HG03159 (cell line): ENCODE measurements around the gene SIK1.
"Not testable (repeated sequence)": the region's sequence is repeated elsewhere in the genome, so short reads cannot be mapped to it uniquely, and the experiment has no call there.

ENCODE experiments used
- ATAC-seq: cut with Tn5 transposase; IDR thresholded peaks from one replicate; pipeline ENCODE4 v1.9.1; 2021; ENCODE audit warnings: mild to moderate bottlenecking, moderate library complexity; ENCODE audit not compliant: unreplicated experiment

SIK1 gene

DNA sequence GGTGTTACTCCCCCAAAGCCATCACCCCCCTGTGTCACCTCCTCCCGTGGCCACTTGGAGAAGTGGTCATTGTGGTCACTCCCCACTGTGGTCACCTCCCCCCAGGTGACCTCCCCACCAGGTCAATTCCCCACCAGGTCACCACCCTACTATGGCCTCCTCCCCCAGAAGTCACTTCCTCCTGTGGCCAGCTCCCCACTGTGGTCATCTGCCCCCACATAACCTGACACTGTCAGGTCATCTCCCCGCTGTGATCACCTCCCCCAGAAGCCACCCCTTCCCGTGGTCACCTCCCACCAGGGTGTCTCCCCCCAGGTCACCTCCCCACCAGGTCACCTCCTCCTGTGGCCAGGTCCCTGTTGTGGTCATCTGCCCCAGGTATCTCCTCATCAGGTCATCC lies 28.9 kb downstream of the SIK1 start:
- ATAC-seq = not testable (repeated sequence)

DNA sequence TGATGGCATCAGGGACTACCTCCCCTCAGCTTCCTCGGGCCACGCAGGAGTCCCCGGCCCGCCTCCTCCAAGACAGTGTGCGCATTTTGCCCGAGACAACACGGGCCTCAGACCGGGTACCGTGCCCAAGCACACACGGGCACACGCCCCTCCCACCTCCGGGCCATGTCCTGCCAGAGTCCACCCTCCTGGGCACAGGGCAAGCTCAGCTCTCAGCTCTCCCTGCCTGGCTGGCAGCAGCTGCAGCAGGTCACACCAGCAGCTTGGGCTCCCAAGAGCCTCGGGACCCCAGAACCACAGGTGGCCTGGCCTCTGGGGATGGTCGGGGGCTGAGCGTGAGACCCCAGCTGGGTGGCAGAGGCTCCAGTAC lies 29.5 kb downstream of the SIK1 start:
- not testable (repeated sequence) for ATAC-seq

DNA sequence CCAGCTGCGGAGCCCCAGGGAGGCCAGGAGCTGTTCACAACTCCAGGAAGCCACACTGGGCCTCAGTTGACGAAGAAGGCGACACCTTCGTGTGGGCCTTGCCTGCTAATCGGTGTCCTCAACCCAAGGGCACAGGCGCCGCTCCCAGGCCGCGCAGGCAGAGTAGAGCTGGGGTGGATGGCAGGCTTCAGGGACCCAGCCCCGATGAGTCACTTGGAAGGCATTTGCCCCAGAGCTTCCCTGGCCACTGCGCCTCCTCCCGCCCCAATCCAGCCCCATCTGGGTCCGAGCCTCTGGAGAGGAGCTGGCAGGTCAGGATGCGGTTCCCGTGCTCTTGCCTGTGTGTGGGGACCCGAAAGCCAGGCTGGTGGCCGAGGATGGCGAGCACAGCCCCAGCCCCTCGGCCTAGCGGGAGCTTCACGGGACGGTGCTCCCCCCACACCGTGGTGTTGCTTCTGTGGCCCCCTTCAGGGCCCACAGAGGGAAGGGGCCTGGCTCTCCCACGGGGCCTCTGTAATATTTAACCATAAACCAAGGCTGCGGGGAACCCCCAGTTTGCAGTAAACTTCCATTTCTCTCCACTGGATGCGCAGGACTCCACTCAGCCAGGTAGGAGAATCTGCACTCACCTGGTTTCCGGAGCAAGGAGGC lies 30.0 kb downstream of the SIK1 start:
- not testable (repeated sequence) for ATAC-seq

DNA sequence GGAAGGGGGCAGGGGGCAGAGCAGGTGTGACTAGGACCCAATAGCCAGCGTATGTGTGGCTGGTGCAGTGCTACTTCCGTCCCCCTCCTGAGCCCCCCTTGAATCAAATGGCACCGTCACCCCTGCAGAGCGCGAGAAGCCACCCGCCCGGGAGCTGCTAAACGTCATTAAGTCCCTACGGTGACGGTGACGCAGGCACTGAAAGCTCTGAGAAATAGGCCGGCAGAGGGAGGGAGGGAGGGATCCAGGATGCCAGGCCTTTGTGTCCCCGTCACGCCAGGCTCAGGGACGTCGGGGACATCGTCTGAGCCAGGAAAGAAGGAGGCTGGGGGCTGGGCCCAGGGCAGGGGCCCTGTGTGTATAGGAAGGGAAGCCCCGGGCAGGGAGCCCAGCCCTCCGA lies 43.6 kb downstream of the SIK1 start:
- not testable (repeated sequence) for ATAC-seq

DNA sequence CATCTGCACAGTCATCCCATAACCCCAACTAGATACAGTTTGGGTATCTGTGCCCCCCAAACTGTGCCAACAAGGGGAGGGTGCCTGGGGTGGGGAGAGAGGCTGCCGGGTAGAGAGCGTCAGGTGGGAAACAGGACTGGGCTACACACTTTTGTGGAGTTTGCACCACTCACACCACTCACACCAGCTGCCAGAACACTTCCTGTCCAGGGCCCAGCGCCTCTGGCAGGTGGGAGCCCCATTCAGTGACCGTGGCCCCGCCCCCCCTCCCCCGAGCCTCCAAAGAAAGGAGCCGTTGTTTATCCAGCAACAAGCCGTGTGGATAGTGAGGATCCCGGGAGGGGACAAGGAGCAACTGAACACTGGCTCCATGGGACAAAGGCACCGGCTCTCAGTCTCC lies 44.0 kb downstream of the SIK1 start:
- ATAC-seq = not testable (repeated sequence)

GRCh38 chr21:43380852-43381533 lies 45.9 kb downstream of the SIK1 start:
- ATAC-seq = not testable (repeated sequence)

DNA sequence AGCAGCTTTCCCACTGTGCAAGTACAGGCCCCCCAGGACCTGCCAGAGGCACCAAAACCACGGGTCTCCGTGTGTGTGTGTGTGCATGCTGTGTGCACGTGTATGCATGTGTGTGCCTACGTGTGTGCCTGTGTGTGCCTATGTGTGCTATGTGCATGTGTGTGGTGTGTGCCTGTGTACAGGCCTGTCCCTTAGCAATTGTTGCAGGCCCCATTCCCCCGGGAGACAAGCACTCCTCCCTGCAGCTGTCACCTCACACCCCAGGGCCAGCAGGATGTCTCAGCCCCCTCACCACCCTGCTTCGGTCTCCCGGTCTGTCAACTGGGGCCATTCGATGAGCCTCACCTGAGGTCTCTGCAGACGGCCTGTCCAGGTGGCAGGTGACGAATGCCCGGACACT lies 46.6 kb downstream of the SIK1 start:
- ATAC-seq = not testable (repeated sequence)

DNA sequence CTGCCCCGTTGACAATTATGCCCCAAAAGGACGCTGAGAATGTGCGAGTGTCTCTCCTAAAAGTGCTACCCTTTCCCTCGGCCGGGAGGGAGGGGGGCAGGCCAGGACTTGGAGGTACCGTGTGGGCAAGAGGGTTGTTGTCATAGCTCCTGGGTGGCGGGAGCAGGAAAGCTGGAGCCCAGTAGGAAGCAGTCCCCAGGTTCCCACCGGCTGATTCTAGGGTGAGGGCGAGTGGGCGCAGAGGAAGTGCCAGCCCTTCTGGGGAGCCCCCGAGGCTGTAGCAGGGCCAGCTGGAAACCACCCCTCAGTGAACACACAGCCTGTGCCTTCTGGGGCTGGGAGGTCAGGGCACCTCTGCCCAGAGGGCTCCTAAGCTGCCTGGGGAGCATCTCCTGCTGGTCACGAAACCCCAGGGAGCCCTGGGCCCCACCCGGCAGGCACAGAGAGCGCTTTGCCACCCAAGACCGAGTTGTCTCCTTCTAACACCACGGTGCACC lies 47.3 kb downstream of the SIK1 start:
- ATAC-seq = not testable (repeated sequence)

DNA sequence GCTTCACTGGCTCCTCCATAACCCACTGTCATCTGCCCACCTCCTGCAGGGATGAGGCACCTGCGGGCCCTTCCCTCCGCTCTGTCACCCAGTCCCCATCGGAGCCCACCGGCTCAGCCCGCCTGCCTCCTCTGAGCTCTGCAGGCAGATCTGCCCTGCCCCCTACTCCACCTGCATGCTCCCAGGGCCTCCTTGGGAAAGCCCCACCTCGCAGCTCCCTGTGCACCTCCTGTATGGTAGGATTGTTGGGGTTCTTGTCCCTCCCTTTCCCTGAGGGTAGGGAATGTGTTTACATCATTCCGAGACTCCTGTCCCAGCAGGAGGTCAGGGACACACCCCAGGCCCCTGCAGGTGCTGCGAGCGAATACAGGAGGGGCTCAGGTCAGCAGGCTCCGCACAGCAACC lies 50.5 kb downstream of the SIK1 start:
- ATAC-seq = no peak

DNA sequence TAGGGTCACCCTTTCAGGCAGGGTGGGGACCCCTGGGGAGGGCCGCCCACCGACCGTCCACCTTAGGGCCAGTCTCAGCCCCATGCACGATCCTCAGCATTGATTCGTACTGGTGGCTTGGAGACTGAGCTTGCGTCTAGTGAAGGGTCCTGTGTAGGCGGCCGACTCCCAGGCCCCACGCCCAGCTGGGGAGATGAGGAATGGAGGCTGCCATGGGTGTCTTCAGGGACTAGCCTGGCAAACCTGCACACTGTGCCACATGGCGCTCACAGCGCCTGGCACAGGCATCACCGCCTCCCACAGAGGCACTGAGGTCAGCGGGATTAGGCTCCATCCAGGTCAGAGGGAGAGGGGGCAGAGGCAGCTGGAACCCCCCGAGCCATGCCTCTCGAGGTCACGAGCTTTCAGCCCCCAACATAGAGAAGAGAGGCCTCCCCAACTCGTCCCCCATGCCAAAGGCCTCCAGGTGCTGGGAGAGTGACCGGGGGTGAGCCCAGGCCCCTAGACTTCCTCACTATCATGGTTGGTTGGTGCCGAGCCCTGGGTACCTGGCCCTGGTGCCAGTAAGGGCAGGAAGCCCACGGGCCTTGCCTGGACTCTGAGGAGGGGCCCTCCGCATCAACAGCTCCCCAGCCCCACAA lies 51.0 kb downstream of the SIK1 start:
- ATAC-seq = no peak

DNA sequence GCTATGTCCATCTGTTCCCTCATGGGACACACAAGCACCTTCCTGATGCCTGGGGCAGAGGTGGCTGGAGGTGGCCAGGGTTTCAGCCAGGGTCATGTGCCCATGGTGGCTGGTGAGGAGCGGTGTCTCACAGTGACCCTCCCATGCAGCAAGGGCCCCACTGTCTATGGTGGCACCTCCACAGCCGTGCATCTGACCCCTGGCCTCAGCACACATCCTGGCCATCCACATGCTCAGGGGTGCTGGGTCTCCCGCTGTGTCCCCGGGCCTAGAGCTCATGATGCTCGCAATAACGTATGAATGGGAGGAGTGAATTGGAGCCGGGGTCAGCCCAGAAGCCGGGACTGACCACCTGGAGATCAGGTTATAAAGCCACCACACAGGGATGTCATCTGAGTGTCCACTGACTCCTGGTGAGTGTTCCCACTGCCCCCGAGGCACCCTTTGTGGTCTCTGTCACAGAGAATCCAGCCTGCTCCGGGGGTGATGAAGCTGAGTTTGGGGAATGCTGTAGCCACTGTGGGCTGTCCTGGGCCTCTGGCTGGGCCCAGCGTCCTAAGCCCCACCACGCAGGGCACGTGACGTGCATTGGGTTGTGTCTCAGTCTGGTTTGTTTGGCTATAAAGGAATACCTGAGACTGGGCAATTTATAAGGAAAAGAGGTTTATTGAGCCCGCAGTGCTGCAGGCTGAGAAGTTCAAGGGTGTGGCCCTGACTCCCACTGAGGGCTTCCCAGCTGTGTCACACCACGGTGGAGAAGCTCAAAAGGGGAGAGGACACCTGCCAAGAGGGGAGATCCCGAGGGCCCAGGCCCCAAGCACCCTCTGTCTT lies 51.7 kb downstream of the SIK1 start:
- no peak for ATAC-seq

DNA sequence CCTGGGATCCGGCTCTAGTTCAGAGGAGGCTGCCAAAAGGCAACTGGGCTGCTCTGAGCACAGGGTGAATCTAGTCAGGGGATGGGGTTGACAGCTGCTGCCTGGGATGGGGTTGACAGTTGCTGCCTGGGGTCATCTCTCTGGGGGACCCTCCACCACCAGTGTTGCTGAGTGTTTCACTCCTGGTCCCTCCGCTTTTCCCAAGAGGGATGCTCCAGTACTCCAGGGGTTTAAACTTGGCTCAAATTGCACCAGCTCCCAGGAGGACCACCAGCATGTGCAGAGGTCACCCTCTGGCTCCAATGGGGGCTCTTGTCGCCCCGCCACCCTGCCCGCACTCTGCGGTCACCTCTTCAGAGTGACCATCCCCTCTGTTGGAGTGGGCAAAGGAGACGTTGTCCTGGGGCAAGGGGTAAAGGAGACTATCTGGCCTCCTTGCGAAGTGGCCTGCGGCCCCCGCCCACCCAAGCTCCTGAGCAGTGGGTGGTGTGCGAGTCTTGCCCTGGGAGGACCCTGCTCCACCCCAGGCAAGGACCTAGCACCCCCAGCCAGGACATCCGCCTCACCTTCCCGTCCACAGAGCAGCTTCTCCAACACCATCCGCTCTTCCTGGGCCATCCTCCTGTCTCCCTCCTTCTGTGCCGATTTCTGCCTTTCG lies 52.6 kb downstream of the SIK1 start:
- ATAC-seq = no peak

DNA sequence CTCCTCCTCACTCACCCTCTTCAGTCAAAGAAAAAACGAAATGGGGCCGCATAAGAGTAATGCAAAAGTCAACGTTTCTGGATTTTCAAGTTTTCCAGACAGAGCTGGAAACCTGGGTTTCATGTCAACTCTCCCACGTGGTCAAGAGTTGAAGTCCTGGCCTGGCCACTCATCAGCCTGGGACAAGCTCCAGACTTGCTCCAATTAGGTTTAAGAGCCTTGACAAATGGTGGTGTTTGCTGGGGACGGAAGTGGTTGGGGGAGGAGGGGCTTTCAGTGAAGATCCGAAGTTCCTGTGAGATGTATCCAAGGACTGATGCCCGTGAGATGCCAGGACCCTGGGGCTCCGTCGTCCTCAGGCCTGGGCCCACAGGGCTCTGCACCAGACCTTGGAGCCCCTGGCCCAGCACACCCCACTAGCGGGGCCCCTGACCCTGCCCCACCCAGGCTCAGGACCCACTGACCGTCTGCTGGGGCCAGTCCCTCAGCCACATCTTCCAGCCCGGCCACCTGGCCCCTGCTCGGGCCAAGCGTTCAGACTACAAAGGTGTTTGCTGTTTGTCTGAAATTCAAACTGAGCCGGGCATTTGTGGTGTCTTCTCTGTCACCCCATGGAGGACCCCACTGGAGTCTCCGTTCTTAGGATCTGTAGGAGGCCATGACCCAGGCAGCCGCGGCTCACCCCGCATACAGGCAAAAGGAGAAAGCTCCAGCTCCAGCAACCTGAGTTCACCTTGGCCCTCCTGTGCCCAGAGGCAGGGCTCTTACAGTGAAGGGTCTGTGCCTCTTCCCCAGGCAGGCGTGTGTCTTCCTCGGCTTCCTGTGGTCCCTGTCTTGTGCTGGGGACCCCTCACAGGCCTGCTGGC lies 53.3 kb downstream of the SIK1 start:
- no peak for ATAC-seq

DNA sequence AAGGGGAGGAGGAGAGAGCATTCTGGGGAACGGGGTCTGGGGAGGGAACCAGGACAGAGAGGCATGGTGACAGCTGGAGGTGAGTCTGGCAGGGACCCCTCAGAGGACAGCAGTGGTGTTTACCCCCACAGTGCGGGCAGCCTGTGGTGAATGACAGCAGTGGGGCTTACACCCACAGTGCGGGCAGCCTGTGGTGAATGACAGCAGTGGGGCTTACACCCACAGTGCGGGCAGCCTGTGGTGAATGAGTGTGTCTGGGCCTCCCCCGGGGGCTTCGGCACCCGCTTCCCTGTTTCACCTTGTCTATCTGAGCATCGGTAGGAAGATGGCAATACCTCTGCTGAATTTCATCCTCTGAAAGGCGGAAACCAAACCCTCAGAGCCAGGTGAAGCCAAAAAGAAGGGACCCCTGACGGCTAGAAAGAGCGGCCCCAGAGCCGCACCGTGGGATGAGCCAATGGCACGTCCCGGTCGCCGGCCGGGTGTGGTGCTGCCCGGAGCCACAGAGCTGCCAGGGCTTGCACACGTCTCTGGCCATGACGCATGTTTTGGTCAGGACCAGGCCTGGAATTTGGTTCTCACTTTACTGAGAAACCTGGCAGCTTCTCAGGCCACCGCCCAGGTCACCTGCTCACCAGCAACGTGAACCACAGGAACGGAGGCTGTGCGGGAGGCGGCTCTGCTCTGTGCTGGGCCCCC lies 54.1 kb downstream of the SIK1 start:
- ATAC-seq = no peak

DNA sequence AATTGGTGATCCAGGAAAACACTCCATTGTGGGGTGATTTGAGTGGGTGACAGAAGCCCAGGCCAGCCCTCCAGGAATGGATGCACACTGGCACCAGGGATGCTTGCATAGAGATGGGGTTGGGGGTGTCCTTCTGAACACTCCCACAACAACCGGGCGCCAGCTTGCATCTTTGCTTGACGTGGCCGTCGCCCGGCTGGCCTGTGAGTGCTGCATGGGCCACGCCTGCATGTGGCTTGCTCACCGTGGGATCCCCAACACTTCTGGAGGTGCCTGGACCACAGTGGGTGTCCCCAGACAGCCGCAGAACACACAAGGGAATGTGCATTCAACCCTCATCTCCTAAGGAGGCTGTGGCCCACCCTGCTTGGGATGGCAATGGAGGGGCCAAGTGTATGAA lies 55.1 kb downstream of the SIK1 start:
- ATAC-seq = no peak

GRCh38 chr21:43370888-43371570 lies 55.9 kb downstream of the SIK1 start:
- ATAC-seq = no peak

DNA sequence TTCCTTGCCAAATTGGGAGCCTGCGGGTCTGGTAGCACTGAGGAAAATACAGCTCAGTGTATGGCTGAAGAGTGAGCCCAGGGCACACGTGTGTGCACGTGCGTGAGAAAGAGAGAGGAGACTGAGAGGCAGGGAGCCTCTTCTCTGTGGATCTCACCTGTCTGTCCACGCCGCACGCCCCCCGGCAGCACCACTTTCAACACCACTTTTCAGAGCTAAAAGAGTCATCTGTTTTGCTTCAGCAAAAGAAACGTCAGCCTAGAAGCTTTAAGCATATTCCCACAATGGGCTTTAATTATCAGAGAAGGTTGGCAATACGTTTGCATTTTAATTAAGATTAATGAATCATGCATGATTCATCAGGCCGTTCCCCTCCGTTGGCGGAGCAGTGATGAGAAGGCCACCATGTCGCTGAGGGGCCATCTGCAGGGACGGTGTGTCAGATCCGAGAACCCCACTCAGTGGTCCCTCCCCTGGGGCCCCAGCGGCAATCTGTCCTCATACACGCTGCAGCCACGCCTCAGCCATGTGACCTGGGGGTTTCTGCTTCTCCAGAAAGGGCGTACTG lies 56.8 kb downstream of the SIK1 start:
- ATAC-seq = no peak

GRCh38 chr21:43369596-43370090 lies 57.3 kb downstream of the SIK1 start:
- no peak for ATAC-seq
